Stimulated activated naive CD8-positive, alpha-beta T cell treated with anti-CD3 and anti-CD28 coated beads, Interleukin-15, amount 100 ng/mL, for 72 hours (primary cell): ENCODE data around the gene PEX10.

ENCODE experiments used
- ATAC-seq: fragments of 150-1000 bp; cut with Tn5 transposase; 2 replicates; pipeline ENCODE4 v1.10.0; 2021; ENCODE audit warnings: mild to moderate bottlenecking, moderate library complexity
- DNase-seq, 2 donors: peaks; one replicate each; pipeline ENCODE4 v3.0.0; 2021 to 2022
- H3K27ac Mint-ChIP-seq, 2 donors: one replicate each; pipeline ENCODE4 v1.8.0; 2022; ENCODE audit warnings: mild to moderate bottlenecking in 2 of 2, mixed read lengths in 2 of 2, moderate library complexity in 2 of 2
- H3K27me3 Mint-ChIP-seq: one replicate; pipeline ENCODE4 v1.8.0; 2022; ENCODE audit warnings: mixed read lengths
- H3K4me1 Mint-ChIP-seq: one replicate; pipeline ENCODE4 v1.8.0; 2022; ENCODE audit warnings: mild to moderate bottlenecking, mixed read lengths
- H3K4me3 Mint-ChIP-seq, 2 donors: one replicate each; pipeline ENCODE4 v1.8.0; 2022; ENCODE audit warnings: mild to moderate bottlenecking in 2 of 2, mixed read lengths in 2 of 2, moderate library complexity in 1 of 2
- H3K9me3 Mint-ChIP-seq, 2 donors: one replicate each; pipeline ENCODE4 v1.8.0; 2022; ENCODE audit warnings: mixed read lengths in 2 of 2

Gene PEX10

DNA sequence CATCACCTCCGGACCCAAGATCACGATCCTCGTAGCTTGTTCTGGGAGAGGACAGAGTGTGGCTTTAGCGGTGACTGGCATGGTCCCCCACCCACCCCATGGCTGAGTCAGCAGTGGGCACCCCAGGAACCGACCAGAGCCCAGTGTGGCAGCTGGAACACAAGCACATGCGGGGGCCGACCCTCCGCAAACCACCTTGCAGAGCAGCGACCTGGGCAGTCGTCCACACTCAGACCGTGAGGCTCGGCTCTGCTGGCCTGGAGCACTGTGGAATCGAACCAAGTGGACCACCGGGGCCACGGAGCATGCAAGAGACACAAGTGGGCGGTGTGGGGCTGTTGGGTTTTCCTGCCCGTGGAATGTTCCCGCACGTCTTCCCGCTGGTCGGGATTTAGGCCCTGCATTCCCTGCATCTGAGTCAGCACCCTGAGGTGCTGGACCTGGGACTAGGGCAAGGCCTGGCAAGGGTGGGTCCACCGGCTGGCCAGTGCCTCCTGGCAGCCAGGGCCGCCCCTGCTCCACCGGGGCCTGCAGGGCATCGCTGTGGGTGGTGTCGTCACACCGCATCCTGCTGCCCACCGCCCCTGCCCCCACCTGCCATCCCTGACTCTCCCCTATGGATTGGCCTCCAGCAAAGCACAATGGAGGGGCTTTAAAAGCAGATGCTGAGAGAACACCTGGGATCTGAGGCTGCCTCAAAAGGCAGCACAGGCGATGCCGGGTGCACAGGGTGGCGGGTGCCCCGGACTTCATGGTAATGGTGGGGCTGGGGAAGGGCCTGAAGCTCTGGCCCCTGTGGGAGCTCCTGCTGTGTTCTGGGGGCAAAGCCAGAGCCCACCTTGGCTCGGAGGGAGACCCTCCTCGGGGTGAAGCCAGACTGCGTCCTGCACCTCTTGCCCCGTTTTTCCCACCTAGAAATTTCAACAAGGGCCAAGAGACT is 39.5 kb downstream of the PEX10 start:
- no peaks in the 10 kb centered on the region for H3K27me3 Mint-ChIP-seq
- no peaks in the 10 kb centered on the region for H3K4me1 Mint-ChIP-seq
- DNase-seq: no peak
- ATAC-seq: no peak
- H3K4me3 Mint-ChIP-seq: no peak overlapping the region
- H3K9me3 Mint-ChIP-seq: no peaks in the 10 kb centered on the region
- no peak overlapping the region for H3K27ac Mint-ChIP-seq

- no peaks in the 10 kb centered on the region for H3K27me3 Mint-ChIP-seq
- H3K4me1 Mint-ChIP-seq: no peaks in the 10 kb centered on the region
- DNase-seq (no peak), ATAC-seq (no peak)
- H3K4me3 Mint-ChIP-seq: no peak overlapping the region
- no peak overlapping the region for H3K27ac Mint-ChIP-seq
- peaks cover 6 to 10% of the 10 kb centered on the region in 2 donors for H3K9me3 Mint-ChIP-seq
Measured at GRCh38 chr1:2368053-2368744, 44.2 kb downstream of the PEX10 start.

DNA sequence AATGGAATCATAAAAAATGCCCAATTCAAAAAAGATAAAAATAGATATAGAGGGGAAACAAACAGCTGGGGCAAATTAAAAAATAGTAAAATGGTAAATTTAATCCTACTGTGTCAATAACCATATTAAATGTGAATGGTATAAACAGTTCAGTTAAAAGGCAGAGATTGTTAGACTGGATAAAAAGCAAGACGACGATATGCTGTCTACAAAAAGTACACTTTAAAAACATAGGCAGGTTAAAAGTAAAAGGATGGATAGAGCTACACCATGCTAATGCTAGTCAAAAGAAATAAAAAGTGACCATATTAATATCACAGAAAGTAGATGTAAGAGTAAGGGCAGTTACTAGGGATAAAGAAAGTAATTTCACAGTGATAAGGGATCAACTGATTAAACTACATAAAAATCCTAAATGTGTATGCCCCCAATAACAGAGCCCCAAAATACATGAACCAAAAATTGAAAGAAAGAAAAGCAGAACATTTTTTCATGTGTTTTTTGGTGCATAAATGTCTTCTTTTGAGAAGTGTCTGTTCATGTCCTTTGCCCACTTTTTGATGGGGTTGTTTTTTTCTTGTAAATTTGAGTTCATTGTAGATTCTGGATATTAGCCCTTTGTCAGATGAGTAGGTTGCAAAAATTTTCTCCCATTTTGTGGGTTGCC is 48.4 kb downstream of the PEX10 start:
- DNase-seq (no peak), ATAC-seq (no peak)
- Mint-ChIP-seq H3K4me3 (no peak overlapping the region), H3K9me3 (peaks cover 10 to 13% of the 10 kb centered on the region in 2 donors), H3K27ac (no peak overlapping the region), H3K27me3 (no peaks in the 10 kb centered on the region), H3K4me1 (peaks cover 6% of the 10 kb centered on the region)

GRCh38 chr1:2360588-2361364 is 51.6 kb downstream of the PEX10 start:
- no peak overlapping the region for H3K4me3 Mint-ChIP-seq
- no peak for DNase-seq
- H3K9me3 Mint-ChIP-seq: peaks cover 10 to 13% of the 10 kb centered on the region in 2 donors
- H3K27ac Mint-ChIP-seq: no peak overlapping the region
- ATAC-seq: no peak
- peaks cover 6% of the 10 kb centered on the region for H3K4me1 Mint-ChIP-seq
- H3K27me3 Mint-ChIP-seq: no peaks in the 10 kb centered on the region

GRCh38 chr1:2358651-2359640 is 53.4 kb downstream of the PEX10 start:
- Mint-ChIP-seq H3K27me3 (no peaks in the 10 kb centered on the region), H3K9me3 (peaks cover 8 to 10% of the 10 kb centered on the region in 2 donors), H3K27ac (no peak overlapping the region), H3K4me3 (no peak overlapping the region), H3K4me1 (peaks cover 6% of the 10 kb centered on the region)
- DNase-seq (no peak), ATAC-seq (no peak)

DNA sequence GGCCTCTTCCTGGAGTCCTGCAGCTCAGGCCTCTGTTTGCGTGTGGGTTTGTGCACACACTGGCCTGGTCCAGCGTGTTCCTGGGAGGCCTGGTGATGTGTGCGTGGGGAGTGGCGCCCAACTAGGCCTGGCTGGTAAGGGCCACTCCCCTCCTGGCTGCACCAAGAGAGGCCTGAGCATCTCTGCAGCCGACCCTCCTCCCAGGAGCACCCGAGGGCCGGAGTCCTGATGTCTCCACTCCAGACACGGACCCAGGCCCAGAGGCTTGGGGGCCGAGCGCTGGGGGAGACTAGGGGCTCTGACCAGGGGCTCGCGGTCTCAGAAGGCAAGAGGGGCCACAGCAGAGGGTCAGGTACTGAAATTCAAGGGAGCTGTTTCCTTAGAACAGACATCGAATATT is 54.3 kb downstream of the PEX10 start:
- ATAC-seq (no peak), DNase-seq (no peak)
- H3K4me1 Mint-ChIP-seq: peaks cover 6% of the 10 kb centered on the region
- H3K9me3 Mint-ChIP-seq: peaks cover 2 to 4% of the 10 kb centered on the region in 2 donors
- H3K27ac Mint-ChIP-seq: no peak overlapping the region
- no peak overlapping the region for H3K4me3 Mint-ChIP-seq
- no peaks in the 10 kb centered on the region for H3K27me3 Mint-ChIP-seq

GRCh38 chr1:2356911-2357845 is 55.2 kb downstream of the PEX10 start:
- Mint-ChIP-seq H3K9me3 (peaks cover 0 to 2% of the 10 kb centered on the region in 2 donors), H3K4me1 (peaks cover 6% of the 10 kb centered on the region), H3K27me3 (no peaks in the 10 kb centered on the region), H3K27ac (no peak overlapping the region), H3K4me3 (no peak overlapping the region)
- no peak for DNase-seq
- no peak for ATAC-seq

DNA sequence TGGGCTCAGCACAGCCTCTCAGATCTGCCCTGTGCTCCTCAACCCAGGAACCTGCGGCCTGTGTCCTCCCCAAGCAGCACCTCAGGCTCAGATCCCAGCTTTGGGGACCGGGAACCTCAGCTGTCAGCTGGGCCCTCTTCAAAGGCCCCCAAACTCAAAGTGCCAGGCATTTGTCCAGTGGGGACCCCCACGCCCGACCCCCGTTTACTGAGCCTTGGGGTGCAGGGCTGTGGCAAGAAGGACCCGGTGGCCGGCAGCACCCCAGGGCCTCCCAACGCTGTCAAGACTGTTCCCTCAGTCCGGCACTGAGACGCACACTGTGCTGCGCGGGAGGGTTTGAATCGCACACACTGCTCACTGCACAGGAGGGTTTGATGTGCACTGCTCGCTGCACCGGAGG is 56.0 kb downstream of the PEX10 start:
- H3K27ac Mint-ChIP-seq: no peak overlapping the region
- peaks cover 6% of the 10 kb centered on the region for H3K4me1 Mint-ChIP-seq
- no peak for DNase-seq
- no peaks in the 10 kb centered on the region for H3K9me3 Mint-ChIP-seq
- no peaks in the 10 kb centered on the region for H3K27me3 Mint-ChIP-seq
- no peak for ATAC-seq
- no peak overlapping the region for H3K4me3 Mint-ChIP-seq

- ATAC-seq (no peak), DNase-seq (no peak)
- H3K4me1 Mint-ChIP-seq: peaks cover 6% of the 10 kb centered on the region
- no peaks in the 10 kb centered on the region for H3K27me3 Mint-ChIP-seq
- H3K27ac Mint-ChIP-seq: no peak overlapping the region
- H3K4me3 Mint-ChIP-seq: no peak overlapping the region
- no peaks in the 10 kb centered on the region for H3K9me3 Mint-ChIP-seq
Measured at GRCh38 chr1:2355373-2356261, 56.7 kb downstream of the PEX10 start.

DNA sequence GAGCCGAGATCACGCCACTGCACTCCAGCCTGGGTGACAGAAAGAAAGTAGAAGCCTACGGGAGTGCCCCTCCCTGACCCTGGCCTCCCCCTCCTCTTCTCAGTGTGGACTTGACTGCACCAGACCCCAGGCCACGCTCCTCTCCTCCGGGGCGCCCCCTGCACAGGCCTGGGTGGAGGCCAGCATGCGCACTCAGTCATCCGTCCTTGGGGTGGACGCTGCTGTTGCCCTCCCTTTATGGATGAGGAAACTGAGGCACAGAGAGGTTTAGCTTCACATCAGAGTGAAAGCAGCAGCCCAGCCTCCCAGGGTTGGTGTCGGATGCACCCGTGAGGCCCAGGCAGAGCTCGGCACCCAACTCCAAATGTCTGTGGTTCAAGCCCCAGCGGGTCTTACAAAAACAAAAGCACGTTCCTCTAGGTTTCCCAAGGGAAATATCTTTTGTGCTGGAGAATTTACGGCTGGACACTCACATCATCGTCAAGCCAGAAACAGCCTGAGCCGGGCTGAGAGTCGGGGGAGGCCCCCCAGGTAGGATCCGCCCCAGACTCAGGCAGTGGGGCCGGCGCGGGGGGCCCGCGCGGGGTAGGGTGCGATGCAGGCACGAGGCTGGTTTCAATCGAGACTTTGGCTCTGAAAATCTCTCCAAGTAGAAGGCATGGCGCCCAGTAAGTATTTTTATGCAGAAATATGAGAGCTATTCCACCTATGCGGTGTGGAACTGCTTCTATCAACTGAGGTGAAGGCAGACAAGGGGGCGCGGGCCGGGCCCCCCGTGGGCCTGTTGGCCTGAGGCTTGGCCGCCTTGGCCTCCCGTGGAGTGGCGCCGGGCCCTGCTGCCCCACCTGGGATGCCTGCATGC is 57.6 kb downstream of the PEX10 start:
- Mint-ChIP-seq H3K27me3 (no peaks in the 10 kb centered on the region), H3K4me1 (no peaks in the 10 kb centered on the region), H3K9me3 (no peaks in the 10 kb centered on the region), H3K4me3 (no peak overlapping the region), H3K27ac (peak overlapping the region in 1 of 2 donors; percentile 33)
- ATAC-seq (no peak), DNase-seq (no peak)
